K562 (cell line): ENCODE results near the gene COA3. TPM values are rescaled to one million over a fixed set of nuclear protein-coding genes. Genes with fewer than 3 reads are reported as not detected.

ENCODE experiments used
- C11orf30 ChIP-seq: fragments of 450-650 bp; IDR thresholded peaks from 2 replicates; pipeline ENCODE4 v1.6.1; 2016; ENCODE audit warnings: low read depth, mild to moderate bottlenecking
- CBX3 ChIP-seq, 2 experiments: IDR thresholded peaks; 1 replicate in 1 of 2; 2 replicates in 1 of 2; pipeline ENCODE4 v1.6.1; 2012; ENCODE audit warnings: inconsistent platforms in 2 of 2, low read length in 2 of 2, borderline replicate concordance in 1 of 2, control low read depth in 1 of 2
- CBX8 ChIP-seq: fragments of 200-600 bp; sonication (generic); IDR thresholded peaks from 2 replicates; pipeline ENCODE4 v1.6.1; 2012; ENCODE audit warnings: borderline replicate concordance, mixed run types, low read depth, mild to moderate bottlenecking, moderate library complexity, mixed read lengths, low read length, control low read depth, inconsistent platforms; ENCODE audit not compliant: poor library complexity, severe bottlenecking; ENCODE audit errors: extremely low read depth
- CREB1 ChIP-seq, 2 experiments: sonication (generic) in 1 of 2; formaldehyde crosslinking in 1 of 2; IDR thresholded peaks; 2 replicates each; pipeline versions ENCODE4 v1.6.1 to v1.8.0; 2012 to 2022; ENCODE audit warnings: inconsistent platforms in 1 of 2, mild to moderate bottlenecking in 1 of 2, missing genetic modification reagents in 1 of 2, moderate library complexity in 1 of 2
- DACH1 ChIP-seq: fragments of 450-650 bp; IDR thresholded peaks from 2 replicates; pipeline ENCODE4 v1.6.1; 2018; ENCODE audit not compliant: partially characterized antibody
- DMBX1 ChIP-seq: fragments of 250-450 bp; sonication (Bioruptor Pico); IDR thresholded peaks from 2 replicates; pipeline ENCODE4 v1.8.0; 2022; ENCODE audit warnings: inconsistent platforms, mild to moderate bottlenecking, moderate library complexity, borderline replicate concordance
- JUND ChIP-seq, 2 experiments: IDR thresholded peaks; 2 replicates in 1 of 2; 3 replicates in 1 of 2; pipeline ENCODE4 v1.6.1; 2011; ENCODE audit warnings: borderline replicate concordance in 2 of 2, low read depth in 2 of 2, low read length in 2 of 2, improper control_type of control experiment in 1 of 2, missing biosample characterization in 1 of 2, missing genetic modification characterization in 1 of 2, missing genetic modification reagents in 1 of 2
- LARP7 ChIP-seq: fragments of 450-650 bp; IDR thresholded peaks from 2 replicates; pipeline ENCODE4 v1.6.1; 2016
- SRSF9 ChIP-seq: fragments of 200-400 bp; formaldehyde crosslinking; IDR thresholded peaks from 2 replicates; pipeline ENCODE4 v1.6.1; 2017; ENCODE audit warnings: low read depth, low read length, borderline replicate concordance
- ZNF436 ChIP-seq: fragments of 250-450, 450-650 bp; sonication (Bioruptor Pico); formaldehyde crosslinking; IDR thresholded peaks from 2 replicates; pipeline ENCODE4 v1.7.0; 2020; ENCODE audit warnings: mild to moderate bottlenecking
- polyA plus RNA-seq, 8 experiments: library from polyadenylated mRNA; depleted of rRNA in 4 of 8; stranded (reverse) in 5 of 8; unstranded in 3 of 8; fragments of >200 nt; fragmentation: Nextera tagmentation in 2 of 8; fragmentation: Illumina TruSeq in 1 of 8; extraction: Ambion mirVana in 2 of 8; extraction: Trizol in 1 of 8; gene quantifications; 2 replicates each; pipeline versions ENCODE4 v1.2.1 to v1.2.3, GENCODE V29; 2011 to 2014; ENCODE audit warnings: inconsistent platforms in 1 of 8, missing spikeins in 1 of 8
- total RNA-seq, 7 experiments: library from RNA; depleted of rRNA in 6 of 7; stranded (reverse); fragments of >200 nt in 6 of 7; fragmentation: Illumina TruSeq in 2 of 7; extraction: Trizol in 2 of 7; gene quantifications; 2 replicates each; pipeline versions ENCODE4 v1.2.1 to v1.2.3, GENCODE V29; 2011 to 2021; ENCODE audit warnings: low replicate concordance in 1 of 7
- TF ChIP-seq, protein P1 (sequence below), 2 experiments: fragments of 450-650 bp; formaldehyde crosslinking in 1 of 2; IDR thresholded peaks; 2 replicates each; pipeline versions ENCODE4 v1.4.0 to v1.6.1; 2014 to 2020; ENCODE audit warnings: mild to moderate bottlenecking in 2 of 2, borderline replicate concordance in 1 of 2, low read depth in 1 of 2
- TF ChIP-seq, protein P2 (sequence below), 2 experiments: IDR thresholded peaks in 1 of 2; conservative IDR thresholded peaks in 1 of 2; 2 replicates each; pipeline ENCODE4 v1.6.1; 2016; ENCODE audit warnings: low read depth in 2 of 2, mild to moderate bottlenecking in 1 of 2, missing compliant biosample characterization in 1 of 2, missing genetic modification characterization in 1 of 2, moderate library complexity in 1 of 2

COA3 gene
- total and polyA plus RNA-seq, 9 of the 15 experiments (the other 6 are each of a cell fraction or from before 2014, with no cell fraction given), result 49.6 to 153 (median 61.4) TPM

DNA sequence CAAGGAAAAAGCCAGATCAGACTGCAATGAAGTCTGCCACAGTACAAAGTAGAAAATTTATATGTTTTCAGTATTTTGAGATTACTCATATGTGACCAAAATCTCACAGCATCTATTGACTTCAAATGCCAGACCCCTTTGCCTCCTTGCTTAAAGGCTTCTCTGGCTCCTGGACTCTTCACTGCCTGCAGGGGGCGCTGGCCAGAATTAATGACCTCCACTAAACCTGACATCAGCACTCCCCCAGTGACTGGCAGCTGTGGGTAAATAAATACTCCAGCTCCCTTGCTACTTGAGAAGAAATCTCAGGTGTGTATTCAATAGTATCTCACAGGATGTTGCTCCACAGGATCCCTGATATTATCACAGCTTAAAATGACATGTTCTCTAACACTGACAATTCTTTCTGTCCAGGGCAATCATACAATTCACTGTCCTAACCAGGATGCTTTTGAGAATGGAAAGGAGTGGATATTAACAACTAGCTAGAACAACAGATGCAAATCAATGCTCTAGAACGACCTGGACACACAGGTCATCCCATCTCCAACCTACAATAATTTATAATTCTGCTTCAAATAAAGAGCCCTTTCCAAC is 21.5 kb upstream of the COA3 start (continued):
- TF ChIP-seq, protein P1, sequence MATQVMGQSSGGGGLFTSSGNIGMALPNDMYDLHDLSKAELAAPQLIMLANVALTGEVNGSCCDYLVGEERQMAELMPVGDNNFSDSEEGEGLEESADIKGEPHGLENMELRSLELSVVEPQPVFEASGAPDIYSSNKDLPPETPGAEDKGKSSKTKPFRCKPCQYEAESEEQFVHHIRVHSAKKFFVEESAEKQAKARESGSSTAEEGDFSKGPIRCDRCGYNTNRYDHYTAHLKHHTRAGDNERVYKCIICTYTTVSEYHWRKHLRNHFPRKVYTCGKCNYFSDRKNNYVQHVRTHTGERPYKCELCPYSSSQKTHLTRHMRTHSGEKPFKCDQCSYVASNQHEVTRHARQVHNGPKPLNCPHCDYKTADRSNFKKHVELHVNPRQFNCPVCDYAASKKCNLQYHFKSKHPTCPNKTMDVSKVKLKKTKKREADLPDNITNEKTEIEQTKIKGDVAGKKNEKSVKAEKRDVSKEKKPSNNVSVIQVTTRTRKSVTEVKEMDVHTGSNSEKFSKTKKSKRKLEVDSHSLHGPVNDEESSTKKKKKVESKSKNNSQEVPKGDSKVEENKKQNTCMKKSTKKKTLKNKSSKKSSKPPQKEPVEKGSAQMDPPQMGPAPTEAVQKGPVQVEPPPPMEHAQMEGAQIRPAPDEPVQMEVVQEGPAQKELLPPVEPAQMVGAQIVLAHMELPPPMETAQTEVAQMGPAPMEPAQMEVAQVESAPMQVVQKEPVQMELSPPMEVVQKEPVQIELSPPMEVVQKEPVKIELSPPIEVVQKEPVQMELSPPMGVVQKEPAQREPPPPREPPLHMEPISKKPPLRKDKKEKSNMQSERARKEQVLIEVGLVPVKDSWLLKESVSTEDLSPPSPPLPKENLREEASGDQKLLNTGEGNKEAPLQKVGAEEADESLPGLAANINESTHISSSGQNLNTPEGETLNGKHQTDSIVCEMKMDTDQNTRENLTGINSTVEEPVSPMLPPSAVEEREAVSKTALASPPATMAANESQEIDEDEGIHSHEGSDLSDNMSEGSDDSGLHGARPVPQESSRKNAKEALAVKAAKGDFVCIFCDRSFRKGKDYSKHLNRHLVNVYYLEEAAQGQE (IDR thresholded peaks at IDR 0.05; ENCODE audit: borderline replicate concordance), result peak; percentile 32; the same call in 1 of the 2 replicates
- TF ChIP-seq, protein P1 (CRISPR knock-in tag; IDR thresholded peaks at IDR 0.05; ENCODE audit: low read depth), result no peak
- TF ChIP-seq C11orf30 (no peak), DMBX1 (CRISPR knock-in tag) (no peak), ZNF436 (CRISPR knock-in tag) (no peak), SRSF9 (no peak), DACH1 (peak; percentile 17), CBX8 (no peak), JUND (IDR thresholded peaks at IDR 0.05; ENCODE audit: borderline replicate concordance, low read depth, low read length) (0 out of 2 replicates have a peak, but pooled peaks have one; percentile 17), JUND (tag; IDR thresholded peaks at IDR 0.05; ENCODE audit: borderline replicate concordance, low read depth, low read length) (peak; percentile 18; the same call in 1 of the 3 replicates), CBX3 (IDR thresholded peaks at IDR 0.05; ENCODE audit: borderline replicate concordance in 1 of 2, low read length in 2 of 2) (0 out of 3 replicates have a peak, but pooled peaks of 1 of the 2 experiments have one; percentile 14), CREB1 (IDR thresholded peaks at IDR 0.05) (no peak), CREB1 (CRISPR knock-in tag; IDR thresholded peaks at IDR 0.05) (no peak), LARP7 (no peak)
- TF ChIP-seq, protein P2, sequence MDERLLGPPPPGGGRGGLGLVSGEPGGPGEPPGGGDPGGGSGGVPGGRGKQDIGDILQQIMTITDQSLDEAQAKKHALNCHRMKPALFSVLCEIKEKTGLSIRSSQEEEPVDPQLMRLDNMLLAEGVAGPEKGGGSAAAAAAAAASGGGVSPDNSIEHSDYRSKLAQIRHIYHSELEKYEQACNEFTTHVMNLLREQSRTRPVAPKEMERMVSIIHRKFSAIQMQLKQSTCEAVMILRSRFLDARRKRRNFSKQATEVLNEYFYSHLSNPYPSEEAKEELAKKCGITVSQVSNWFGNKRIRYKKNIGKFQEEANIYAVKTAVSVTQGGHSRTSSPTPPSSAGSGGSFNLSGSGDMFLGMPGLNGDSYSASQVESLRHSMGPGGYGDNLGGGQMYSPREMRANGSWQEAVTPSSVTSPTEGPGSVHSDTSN (CRISPR knock-in tag; IDR thresholded peaks at IDR 0.05; ENCODE audit: low read depth), result no peak
- TF ChIP-seq, protein P2 (tag; conservative IDR thresholded peaks at IDR 0.05; ENCODE audit: low read depth), result peak; percentile 79
